Neural progenitor cell (in vitro differentiated cells): Measurements from ENCODE around the gene PLEKHA5.

Source experiments
- EZH2 ChIP-seq: fragments of 200-600 bp; sonication (generic); IDR thresholded peaks from 2 replicates; pipeline ENCODE4 v1.6.1; 2017; ENCODE audit warnings: antibody characterized with exemption, mild to moderate bottlenecking, moderate library complexity
- TF ChIP-seq, protein P1 (sequence below): fragments of 200-600 bp; sonication (generic); IDR thresholded peaks from 2 replicates; pipeline ENCODE4 v1.5.1; 2017; ENCODE audit warnings: antibody characterized with exemption, mild to moderate bottlenecking

DNA sequence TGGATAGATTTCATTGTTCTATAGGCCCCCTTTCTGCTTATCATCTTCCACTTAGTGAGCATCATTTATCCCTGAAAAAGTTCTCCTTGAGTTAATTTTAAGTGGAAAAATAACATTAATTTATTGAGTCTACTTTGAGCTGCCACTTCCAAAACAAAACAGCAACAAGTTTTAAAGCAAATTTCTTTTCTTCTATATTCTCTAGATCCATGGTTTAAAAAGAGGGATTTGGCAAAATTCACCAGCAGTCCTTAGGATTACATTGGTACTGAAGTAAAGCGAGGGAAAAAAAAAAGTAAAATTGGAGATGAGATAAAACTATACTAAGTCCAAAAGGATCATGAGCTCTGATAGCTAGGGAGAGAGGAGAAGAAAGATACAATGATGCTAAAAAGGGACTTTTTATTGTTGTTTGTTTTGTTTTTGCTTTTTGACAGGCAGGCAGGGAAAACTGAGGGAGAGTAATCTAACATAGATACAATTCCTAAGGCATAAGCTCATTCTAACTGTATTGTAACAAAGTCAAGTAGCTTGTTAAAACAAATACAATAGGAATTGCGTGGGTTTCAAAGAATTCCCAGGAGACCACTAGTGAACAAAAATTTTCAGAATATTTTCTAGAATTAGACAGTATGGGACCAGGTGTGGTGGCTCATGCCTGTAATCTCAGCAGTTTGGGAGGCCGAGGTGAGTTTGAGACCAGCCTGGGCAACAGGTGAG lies 19.2 kb upstream of the PLEKHA5 start:
- TF ChIP-seq, protein P1, sequence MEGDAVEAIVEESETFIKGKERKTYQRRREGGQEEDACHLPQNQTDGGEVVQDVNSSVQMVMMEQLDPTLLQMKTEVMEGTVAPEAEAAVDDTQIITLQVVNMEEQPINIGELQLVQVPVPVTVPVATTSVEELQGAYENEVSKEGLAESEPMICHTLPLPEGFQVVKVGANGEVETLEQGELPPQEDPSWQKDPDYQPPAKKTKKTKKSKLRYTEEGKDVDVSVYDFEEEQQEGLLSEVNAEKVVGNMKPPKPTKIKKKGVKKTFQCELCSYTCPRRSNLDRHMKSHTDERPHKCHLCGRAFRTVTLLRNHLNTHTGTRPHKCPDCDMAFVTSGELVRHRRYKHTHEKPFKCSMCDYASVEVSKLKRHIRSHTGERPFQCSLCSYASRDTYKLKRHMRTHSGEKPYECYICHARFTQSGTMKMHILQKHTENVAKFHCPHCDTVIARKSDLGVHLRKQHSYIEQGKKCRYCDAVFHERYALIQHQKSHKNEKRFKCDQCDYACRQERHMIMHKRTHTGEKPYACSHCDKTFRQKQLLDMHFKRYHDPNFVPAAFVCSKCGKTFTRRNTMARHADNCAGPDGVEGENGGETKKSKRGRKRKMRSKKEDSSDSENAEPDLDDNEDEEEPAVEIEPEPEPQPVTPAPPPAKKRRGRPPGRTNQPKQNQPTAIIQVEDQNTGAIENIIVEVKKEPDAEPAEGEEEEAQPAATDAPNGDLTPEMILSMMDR: no peak
- TF ChIP-seq EZH2: no peak
